WTC11 (cell line): ENCODE results near the gene WNK2. TPM values are rescaled to one million over a fixed set of nuclear protein-coding genes. Genes with fewer than 3 reads are reported as not detected.

ENCODE experiments used
- ATAC-seq: fragments of 200-7000 bp; cut with Tn5 transposase; 2 replicates; pipeline ENCODE4 v1.10.0; 2021; ENCODE audit warnings: mild to moderate bottlenecking, moderate library complexity
- CTCF ChIA-PET: fragments of 300-600 bp; sonication (Branson Sonifier 250); formaldehyde crosslinking; loops from one replicate; lab custom pipeline; 2021; ENCODE audit warnings: antibody characterized with exemption; lab: Charles Lee
- POLR2A ChIA-PET: fragments of 350-600 bp; sonication (Branson Sonifier 250); formaldehyde crosslinking; loops from one replicate; lab custom pipeline; 2021; ENCODE audit warnings: antibody characterized with exemption; lab: Charles Lee
- DNase-seq: peaks from one replicate; pipeline ENCODE4 v3.0.0; 2021; ENCODE audit warnings: low spot score
- H3K27ac Mint-ChIP-seq: 2 replicates; pipeline ENCODE4 v1.8.0; 2021; ENCODE audit warnings: mixed read lengths
- H3K27me3 Mint-ChIP-seq: 2 replicates; pipeline ENCODE4 v1.8.0; 2021; ENCODE audit warnings: low read depth, mild to moderate bottlenecking, moderate library complexity, mixed read lengths
- H3K36me3 Mint-ChIP-seq: 2 replicates; pipeline ENCODE4 v1.8.0; 2021; ENCODE audit warnings: mixed read lengths
- H3K4me1 Mint-ChIP-seq: 2 replicates; pipeline ENCODE4 v1.8.0; 2022; ENCODE audit warnings: mixed read lengths
- H3K4me3 Mint-ChIP-seq: 2 replicates; pipeline ENCODE4 v1.8.0; 2021; ENCODE audit warnings: mild to moderate bottlenecking, moderate library complexity, mixed read lengths
- H3K9me3 Mint-ChIP-seq: 2 replicates; pipeline ENCODE4 v1.8.0; 2021; ENCODE audit warnings: mixed read lengths
- ATF1 ChIP-seq: sonication (generic); formaldehyde crosslinking; IDR thresholded peaks from 2 replicates; pipeline ENCODE4 v1.8.1; 2023; ENCODE audit warnings: mild to moderate bottlenecking, moderate library complexity, missing genetic modification reagents
- ETV6 ChIP-seq: sonication (generic); formaldehyde crosslinking; IDR thresholded peaks from 2 replicates; pipeline ENCODE4 v1.8.1; 2022; ENCODE audit warnings: mild to moderate bottlenecking, missing genetic modification reagents
- FOXJ3 ChIP-seq: sonication (generic); formaldehyde crosslinking; IDR thresholded peaks from 2 replicates; pipeline ENCODE4 v1.9.0; 2021; ENCODE audit warnings: missing genetic modification reagents, mild to moderate bottlenecking, borderline replicate concordance
- GABPB1 ChIP-seq: sonication (generic); formaldehyde crosslinking; IDR thresholded peaks from 2 replicates; pipeline ENCODE4 v1.8.1; 2023; ENCODE audit warnings: mild to moderate bottlenecking, missing genetic modification reagents
- KAT7 ChIP-seq: sonication (generic); formaldehyde crosslinking; IDR thresholded peaks from 2 replicates; pipeline ENCODE4 v1.8.1; 2023; ENCODE audit warnings: missing genetic modification reagents, mild to moderate bottlenecking, borderline replicate concordance
- NFATC4 ChIP-seq: fragments of 250-450 bp; sonication (Bioruptor Pico); IDR thresholded peaks from 2 replicates; pipeline ENCODE4 v1.9.0; 2021; ENCODE audit warnings: mild to moderate bottlenecking
- NFE2L1 ChIP-seq: sonication (generic); formaldehyde crosslinking; IDR thresholded peaks from 2 replicates; pipeline ENCODE4 v1.8.1; 2023; ENCODE audit warnings: missing genetic modification reagents
- NR1H2 ChIP-seq: sonication (generic); formaldehyde crosslinking; IDR thresholded peaks from 2 replicates; pipeline ENCODE4 v1.9.0; 2021; ENCODE audit warnings: mild to moderate bottlenecking, moderate library complexity, missing genetic modification reagents
- OVOL2 ChIP-seq: fragments of 250-450 bp; sonication (Bioruptor Pico); IDR thresholded peaks from 2 replicates; pipeline ENCODE4 v1.9.0; 2021; ENCODE audit warnings: mild to moderate bottlenecking, borderline replicate concordance
- SMAD4 ChIP-seq: sonication (generic); formaldehyde crosslinking; IDR thresholded peaks from 2 replicates; pipeline ENCODE4 v1.8.0; 2022; ENCODE audit warnings: mild to moderate bottlenecking, missing genetic modification reagents
- TCF7 ChIP-seq: sonication (generic); formaldehyde crosslinking; IDR thresholded peaks from 2 replicates; pipeline ENCODE4 v1.8.0; 2022; ENCODE audit warnings: mild to moderate bottlenecking, low read depth, missing genetic modification reagents, moderate library complexity
- total RNA-seq: library from RNA; stranded (reverse); gene quantifications from 3 replicates; pipeline ENCODE4 v1.2.3, GENCODE V29; 2021
- TF ChIP-seq, protein P1 (sequence below): sonication (generic); formaldehyde crosslinking; IDR thresholded peaks from 2 replicates; pipeline ENCODE4 v1.8.0; 2023; ENCODE audit warnings: mild to moderate bottlenecking, missing genetic modification reagents
- TF ChIP-seq, protein P2 (sequence below): sonication (generic); formaldehyde crosslinking; IDR thresholded peaks from 2 replicates; pipeline ENCODE4 v1.8.0; 2022; ENCODE audit warnings: mild to moderate bottlenecking, missing genetic modification reagents
- TF ChIP-seq, protein P3 (sequence below): fragments of 250-450 bp; sonication (Bioruptor Pico); IDR thresholded peaks from 2 replicates; pipeline ENCODE4 v1.8.0; 2021; ENCODE audit warnings: mild to moderate bottlenecking
- TF ChIP-seq, protein P4 (sequence below): fragments of 250-450 bp; sonication (Bioruptor Pico); IDR thresholded peaks from 2 replicates; pipeline ENCODE4 v1.9.0; 2021; ENCODE audit warnings: mild to moderate bottlenecking
- TF ChIP-seq, protein P5 (sequence below): sonication (generic); formaldehyde crosslinking; IDR thresholded peaks from 2 replicates; pipeline ENCODE4 v1.8.1; 2022; ENCODE audit warnings: low read depth, missing genetic modification reagents, borderline replicate concordance
- TF ChIP-seq, protein P6 (sequence below): sonication (generic); formaldehyde crosslinking; IDR thresholded peaks from 2 replicates; pipeline ENCODE4 v1.8.1; 2022; ENCODE audit warnings: mild to moderate bottlenecking, missing genetic modification reagents, moderate library complexity, borderline replicate concordance

WNK2 gene
- total RNA-seq, 1 experiment from 2014 or later = 120 TPM

DNA sequence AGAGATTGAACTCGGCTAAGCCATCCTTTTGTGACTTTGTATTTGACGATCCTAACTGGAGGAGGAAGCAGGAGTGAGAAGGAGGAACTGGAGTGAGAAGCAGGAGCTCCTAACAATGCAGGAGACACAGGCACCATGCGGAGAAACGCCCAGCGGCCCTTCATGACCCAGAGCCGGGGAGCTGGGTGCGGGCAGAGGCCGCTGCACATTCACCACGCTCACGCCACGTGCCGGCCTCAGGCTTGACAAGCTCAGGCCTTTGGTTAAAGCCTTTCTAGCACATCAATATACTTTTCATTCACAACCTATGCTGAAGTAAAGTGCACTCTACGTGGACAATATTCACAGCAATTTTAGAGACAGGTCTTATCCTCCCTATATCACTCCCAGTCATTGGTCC, 142.7 kb downstream of the WNK2 start:
- H3K4me3 Mint-ChIP-seq = no peak overlapping the region
- peaks cover 17% of the 10 kb centered on the region for H3K4me1 Mint-ChIP-seq
- ATAC-seq = no peak
- DNase-seq = no peak
- peaks cover 36% of the 10 kb centered on the region for H3K36me3 Mint-ChIP-seq
- H3K27ac Mint-ChIP-seq = no peak overlapping the region; the same call in 1 of the 2 replicates
- CTCF ChIA-PET = interaction anchor here (0.7 to 1.6 kb wide), 3 partner anchors 13 to 173 kb away, joined by 3 to 7 read pairs (median 3); no protein-coding TSS in a partner anchor
- H3K27me3 Mint-ChIP-seq = no peaks in the 10 kb centered on the region
- H3K9me3 Mint-ChIP-seq = peaks cover 10% of the 10 kb centered on the region
- no peak for TF ChIP-seq NFE2L1
- TF ChIP-seq, protein P1, sequence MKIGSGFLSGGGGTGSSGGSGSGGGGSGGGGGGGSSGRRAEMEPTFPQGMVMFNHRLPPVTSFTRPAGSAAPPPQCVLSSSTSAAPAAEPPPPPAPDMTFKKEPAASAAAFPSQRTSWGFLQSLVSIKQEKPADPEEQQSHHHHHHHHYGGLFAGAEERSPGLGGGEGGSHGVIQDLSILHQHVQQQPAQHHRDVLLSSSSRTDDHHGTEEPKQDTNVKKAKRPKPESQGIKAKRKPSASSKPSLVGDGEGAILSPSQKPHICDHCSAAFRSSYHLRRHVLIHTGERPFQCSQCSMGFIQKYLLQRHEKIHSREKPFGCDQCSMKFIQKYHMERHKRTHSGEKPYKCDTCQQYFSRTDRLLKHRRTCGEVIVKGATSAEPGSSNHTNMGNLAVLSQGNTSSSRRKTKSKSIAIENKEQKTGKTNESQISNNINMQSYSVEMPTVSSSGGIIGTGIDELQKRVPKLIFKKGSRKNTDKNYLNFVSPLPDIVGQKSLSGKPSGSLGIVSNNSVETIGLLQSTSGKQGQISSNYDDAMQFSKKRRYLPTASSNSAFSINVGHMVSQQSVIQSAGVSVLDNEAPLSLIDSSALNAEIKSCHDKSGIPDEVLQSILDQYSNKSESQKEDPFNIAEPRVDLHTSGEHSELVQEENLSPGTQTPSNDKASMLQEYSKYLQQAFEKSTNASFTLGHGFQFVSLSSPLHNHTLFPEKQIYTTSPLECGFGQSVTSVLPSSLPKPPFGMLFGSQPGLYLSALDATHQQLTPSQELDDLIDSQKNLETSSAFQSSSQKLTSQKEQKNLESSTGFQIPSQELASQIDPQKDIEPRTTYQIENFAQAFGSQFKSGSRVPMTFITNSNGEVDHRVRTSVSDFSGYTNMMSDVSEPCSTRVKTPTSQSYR = no peak
- no peak for TF ChIP-seq SMAD4
- TF ChIP-seq, protein P2, sequence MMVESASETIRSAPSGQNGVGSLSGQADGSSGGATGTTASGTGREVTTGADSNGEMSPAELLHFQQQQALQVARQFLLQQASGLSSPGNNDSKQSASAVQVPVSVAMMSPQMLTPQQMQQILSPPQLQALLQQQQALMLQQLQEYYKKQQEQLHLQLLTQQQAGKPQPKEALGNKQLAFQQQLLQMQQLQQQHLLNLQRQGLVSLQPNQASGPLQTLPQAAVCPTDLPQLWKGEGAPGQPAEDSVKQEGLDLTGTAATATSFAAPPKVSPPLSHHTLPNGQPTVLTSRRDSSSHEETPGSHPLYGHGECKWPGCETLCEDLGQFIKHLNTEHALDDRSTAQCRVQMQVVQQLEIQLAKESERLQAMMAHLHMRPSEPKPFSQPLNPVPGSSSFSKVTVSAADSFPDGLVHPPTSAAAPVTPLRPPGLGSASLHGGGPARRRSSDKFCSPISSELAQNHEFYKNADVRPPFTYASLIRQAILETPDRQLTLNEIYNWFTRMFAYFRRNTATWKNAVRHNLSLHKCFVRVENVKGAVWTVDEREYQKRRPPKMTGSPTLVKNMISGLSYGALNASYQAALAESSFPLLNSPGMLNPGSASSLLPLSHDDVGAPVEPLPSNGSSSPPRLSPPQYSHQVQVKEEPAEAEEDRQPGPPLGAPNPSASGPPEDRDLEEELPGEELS (CRISPR knock-in tag) = no peak
- TF ChIP-seq, protein P3, sequence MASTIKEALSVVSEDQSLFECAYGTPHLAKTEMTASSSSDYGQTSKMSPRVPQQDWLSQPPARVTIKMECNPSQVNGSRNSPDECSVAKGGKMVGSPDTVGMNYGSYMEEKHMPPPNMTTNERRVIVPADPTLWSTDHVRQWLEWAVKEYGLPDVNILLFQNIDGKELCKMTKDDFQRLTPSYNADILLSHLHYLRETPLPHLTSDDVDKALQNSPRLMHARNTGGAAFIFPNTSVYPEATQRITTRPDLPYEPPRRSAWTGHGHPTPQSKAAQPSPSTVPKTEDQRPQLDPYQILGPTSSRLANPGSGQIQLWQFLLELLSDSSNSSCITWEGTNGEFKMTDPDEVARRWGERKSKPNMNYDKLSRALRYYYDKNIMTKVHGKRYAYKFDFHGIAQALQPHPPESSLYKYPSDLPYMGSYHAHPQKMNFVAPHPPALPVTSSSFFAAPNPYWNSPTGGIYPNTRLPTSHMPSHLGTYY (CRISPR knock-in tag) = no peak
- POLR2A ChIA-PET = interaction anchor here (1.3 kb wide), 1 partner anchor 19 kb away, joined by 3 read pairs; no protein-coding TSS in a partner anchor

DNA sequence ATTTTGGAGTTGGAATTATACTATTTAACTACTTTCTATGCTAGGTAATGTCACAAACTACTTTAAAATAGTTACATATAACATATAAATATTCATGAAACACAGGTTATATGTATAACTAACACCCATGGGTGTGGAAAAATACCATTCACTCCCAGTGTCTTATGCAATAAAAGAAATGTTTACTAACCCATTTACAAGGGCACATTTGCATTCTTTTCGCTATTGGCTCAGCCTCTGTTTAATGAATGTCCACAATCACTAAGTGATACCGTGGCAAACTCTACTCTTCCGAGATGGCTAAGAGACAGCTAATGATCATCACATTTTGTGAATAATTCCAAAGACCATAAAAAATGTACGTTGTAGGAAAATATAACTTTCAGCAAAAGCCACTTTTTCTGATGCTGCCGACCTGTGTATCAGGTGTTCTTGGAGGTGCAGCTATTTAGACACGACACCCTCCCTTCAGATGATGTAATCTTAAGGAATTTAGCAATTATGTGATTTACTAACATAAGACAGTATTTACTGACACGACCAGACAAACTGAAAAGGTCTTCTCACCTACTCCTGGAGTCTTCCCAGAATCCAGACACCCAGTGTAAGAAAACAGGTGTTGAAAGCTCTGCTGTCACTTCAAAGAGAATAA, 145.8 kb downstream of the WNK2 start:
- Mint-ChIP-seq H3K27me3 (no peaks in the 10 kb centered on the region), H3K9me3 (peaks cover 25% of the 10 kb centered on the region), H3K4me3 (no peak overlapping the region), H3K27ac (no peak overlapping the region), H3K36me3 (peaks cover 60% of the 10 kb centered on the region), H3K4me1 (peaks cover 11% of the 10 kb centered on the region)
- CTCF ChIA-PET = interaction anchor here (1.4 kb wide), 1 partner anchor 166 kb away, joined by 4 read pairs; no protein-coding TSS in a partner anchor
- DNase-seq = no peak
- TF ChIP-seq NFATC4 (no peak), GABPB1 (CRISPR knock-in tag) (peak; percentile 49), KAT7 (no peak), NR1H2 (CRISPR knock-in tag) (no peak), FOXJ3 (CRISPR knock-in tag) (no peak)
- POLR2A ChIA-PET = no interaction called here
- ATAC-seq = no peak

DNA sequence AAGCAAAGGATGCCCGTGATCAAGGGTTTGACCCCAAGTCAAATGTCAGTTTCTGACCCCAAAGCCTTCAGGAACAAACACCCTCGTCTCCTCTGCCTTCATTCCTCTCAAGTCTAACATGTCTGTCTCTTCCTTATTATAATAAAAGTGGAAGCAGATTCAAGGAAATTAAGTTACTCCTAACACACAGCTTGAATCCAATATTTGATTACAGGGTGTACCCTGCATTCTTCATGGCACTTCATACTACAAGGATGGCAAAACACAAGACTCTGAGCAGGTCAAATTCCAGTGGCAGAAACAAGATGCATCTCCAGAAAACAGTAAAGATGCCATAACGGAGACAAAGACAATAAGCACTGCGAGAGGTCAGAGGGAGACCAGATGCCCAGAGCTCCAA, 148.4 kb downstream of the WNK2 start:
- no peaks in the 10 kb centered on the region for H3K4me1 Mint-ChIP-seq
- no peak overlapping the region for H3K4me3 Mint-ChIP-seq
- DNase-seq (no peak), ATAC-seq (no peak)
- H3K27me3 Mint-ChIP-seq = no peaks in the 10 kb centered on the region
- ChIA-PET CTCF (interaction anchor here (0.5 kb wide), 1 partner anchor 11 kb away, joined by 3 read pairs; no protein-coding TSS in a partner anchor), POLR2A (no interaction called here)
- no peak overlapping the region for H3K27ac Mint-ChIP-seq
- peaks cover 34% of the 10 kb centered on the region for H3K9me3 Mint-ChIP-seq
- H3K36me3 Mint-ChIP-seq = peaks cover 62% of the 10 kb centered on the region
- TF ChIP-seq, protein P4, sequence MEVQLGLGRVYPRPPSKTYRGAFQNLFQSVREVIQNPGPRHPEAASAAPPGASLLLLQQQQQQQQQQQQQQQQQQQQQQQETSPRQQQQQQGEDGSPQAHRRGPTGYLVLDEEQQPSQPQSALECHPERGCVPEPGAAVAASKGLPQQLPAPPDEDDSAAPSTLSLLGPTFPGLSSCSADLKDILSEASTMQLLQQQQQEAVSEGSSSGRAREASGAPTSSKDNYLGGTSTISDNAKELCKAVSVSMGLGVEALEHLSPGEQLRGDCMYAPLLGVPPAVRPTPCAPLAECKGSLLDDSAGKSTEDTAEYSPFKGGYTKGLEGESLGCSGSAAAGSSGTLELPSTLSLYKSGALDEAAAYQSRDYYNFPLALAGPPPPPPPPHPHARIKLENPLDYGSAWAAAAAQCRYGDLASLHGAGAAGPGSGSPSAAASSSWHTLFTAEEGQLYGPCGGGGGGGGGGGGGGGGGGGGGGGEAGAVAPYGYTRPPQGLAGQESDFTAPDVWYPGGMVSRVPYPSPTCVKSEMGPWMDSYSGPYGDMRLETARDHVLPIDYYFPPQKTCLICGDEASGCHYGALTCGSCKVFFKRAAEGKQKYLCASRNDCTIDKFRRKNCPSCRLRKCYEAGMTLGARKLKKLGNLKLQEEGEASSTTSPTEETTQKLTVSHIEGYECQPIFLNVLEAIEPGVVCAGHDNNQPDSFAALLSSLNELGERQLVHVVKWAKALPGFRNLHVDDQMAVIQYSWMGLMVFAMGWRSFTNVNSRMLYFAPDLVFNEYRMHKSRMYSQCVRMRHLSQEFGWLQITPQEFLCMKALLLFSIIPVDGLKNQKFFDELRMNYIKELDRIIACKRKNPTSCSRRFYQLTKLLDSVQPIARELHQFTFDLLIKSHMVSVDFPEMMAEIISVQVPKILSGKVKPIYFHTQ (CRISPR knock-in tag) = no peak
- no peak for TF ChIP-seq NR1H2 (CRISPR knock-in tag)
- TF ChIP-seq, protein P3 (CRISPR knock-in tag) = no peak
- TF ChIP-seq, protein P5, sequence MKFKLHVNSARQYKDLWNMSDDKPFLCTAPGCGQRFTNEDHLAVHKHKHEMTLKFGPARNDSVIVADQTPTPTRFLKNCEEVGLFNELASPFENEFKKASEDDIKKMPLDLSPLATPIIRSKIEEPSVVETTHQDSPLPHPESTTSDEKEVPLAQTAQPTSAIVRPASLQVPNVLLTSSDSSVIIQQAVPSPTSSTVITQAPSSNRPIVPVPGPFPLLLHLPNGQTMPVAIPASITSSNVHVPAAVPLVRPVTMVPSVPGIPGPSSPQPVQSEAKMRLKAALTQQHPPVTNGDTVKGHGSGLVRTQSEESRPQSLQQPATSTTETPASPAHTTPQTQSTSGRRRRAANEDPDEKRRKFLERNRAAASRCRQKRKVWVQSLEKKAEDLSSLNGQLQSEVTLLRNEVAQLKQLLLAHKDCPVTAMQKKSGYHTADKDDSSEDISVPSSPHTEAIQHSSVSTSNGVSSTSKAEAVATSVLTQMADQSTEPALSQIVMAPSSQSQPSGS (CRISPR knock-in tag) = no peak
- TF ChIP-seq OVOL2 (CRISPR knock-in tag) = no peak
- no peak for TF ChIP-seq TCF7 (CRISPR knock-in tag)
- TF ChIP-seq ETV6 = no peak
- no peak for TF ChIP-seq ATF1
- TF ChIP-seq, protein P6, sequence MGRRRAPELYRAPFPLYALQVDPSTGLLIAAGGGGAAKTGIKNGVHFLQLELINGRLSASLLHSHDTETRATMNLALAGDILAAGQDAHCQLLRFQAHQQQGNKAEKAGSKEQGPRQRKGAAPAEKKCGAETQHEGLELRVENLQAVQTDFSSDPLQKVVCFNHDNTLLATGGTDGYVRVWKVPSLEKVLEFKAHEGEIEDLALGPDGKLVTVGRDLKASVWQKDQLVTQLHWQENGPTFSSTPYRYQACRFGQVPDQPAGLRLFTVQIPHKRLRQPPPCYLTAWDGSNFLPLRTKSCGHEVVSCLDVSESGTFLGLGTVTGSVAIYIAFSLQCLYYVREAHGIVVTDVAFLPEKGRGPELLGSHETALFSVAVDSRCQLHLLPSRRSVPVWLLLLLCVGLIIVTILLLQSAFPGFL (CRISPR knock-in tag) = no peak
